DMS153 (cell line): ENCODE results near the gene STOM.
A peak's percentile ranks its signal among the peaks of the same experiment; 100 is the strongest.
"Not testable (repeated sequence)": the region's sequence is repeated elsewhere in the genome, so short reads cannot be mapped to it uniquely, and the experiment has no call there.

Experiments
- DNase-seq: peaks from one replicate; lab custom pipeline; 2025; lab: John Stamatoyannopoulos, UW

STOM gene, protein sequence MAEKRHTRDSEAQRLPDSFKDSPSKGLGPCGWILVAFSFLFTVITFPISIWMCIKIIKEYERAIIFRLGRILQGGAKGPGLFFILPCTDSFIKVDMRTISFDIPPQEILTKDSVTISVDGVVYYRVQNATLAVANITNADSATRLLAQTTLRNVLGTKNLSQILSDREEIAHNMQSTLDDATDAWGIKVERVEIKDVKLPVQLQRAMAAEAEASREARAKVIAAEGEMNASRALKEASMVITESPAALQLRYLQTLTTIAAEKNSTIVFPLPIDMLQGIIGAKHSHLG

DNA sequence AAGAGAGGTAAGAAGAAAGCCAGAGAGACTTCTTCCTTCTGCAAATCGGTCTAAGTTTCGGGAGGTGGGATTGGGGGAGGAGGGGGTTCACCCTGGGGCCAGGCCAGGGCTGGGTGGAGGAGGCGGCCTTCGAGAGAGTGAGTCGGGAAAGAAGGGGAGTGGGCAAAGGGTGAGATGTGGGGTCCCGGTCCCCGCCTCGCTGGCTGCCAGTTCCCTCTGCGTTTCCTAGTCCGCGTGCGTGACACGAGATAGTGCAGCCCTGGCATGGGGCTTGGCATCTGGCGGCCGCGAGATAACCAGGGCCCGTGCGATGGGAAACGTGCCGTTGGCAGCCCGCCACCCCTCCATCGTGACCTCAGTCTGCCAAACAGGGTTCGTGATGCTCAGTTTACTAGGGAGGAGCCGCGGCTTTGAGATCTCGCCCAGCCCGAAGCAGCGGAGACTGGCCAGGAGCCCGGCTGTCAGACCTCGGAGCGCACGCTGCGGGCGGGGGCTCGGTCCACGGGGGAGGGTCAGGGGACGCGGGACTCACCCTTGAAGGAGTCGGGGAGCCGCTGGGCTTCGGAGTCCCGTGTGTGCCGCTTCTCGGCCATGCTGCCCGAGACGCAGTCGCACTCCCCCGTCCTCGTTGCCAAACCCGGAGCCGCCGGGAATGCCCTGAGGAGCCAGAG, at the start of gene STOM:
Gene STOM, minus strand, starts transcription at position 656 of the 671 bp plus-strand sequence. Its CDS starts 63 bp downstream, at position 593.
- DNase-seq = no peak

DNA sequence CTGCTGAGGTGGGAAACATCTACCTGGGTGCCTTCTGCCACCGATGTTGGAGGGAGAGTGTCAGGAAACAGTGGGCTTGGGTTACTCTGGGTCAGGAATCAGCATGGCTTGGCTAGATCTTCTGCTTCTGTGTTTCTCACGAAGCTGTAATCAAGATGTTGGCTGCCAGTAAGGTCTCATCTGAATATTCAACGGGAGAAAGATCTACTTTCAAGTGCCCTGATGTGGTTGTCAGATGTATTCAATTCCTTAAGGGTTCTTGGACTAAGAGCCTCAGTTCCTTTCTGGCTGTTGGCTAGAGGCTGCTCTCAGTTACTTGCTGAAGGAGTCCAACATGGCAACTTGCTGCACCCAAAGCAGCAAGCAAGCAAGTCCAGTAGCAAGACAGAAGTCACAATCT, 41.9 kb upstream of the STOM start:
- no peak for DNase-seq

DNA sequence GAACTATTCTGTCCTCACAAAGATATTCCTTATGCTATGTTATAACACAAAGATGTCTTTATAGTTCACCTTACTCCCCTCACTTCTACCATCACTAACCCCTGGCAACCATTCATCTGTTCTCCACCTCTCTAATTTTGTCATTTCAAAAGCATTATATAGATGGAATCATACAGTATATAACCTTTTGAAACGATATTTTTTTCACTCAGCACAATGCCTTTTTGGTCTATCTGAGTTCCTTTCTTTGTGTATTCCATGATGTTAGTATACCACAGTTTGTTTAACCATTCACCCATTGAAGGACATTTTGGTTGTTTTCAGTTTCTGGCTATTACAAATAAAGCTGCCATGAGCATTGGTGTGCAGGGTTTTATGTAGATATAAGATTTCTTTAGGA, 35.8 kb upstream of the STOM start:
- no peak for DNase-seq

DNA sequence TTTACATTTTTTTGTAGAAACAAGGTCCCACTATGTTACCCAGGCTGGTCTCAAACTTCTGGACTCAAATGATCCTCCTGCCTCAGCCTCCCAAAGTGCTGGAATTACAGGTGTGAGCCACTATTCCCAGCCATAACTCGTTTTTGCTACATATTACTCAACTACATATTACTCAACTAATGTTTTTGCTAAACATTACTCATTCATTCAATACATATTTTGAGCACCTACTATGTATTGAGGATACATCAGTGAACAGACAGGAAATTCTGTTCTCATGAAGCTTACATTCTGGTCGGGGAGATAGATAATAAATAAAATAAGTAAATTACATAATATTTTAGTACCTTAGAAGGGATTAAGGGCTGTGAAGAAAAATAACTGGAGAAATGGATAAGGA, 34.9 kb upstream of the STOM start:
- no peak for DNase-seq

DNA sequence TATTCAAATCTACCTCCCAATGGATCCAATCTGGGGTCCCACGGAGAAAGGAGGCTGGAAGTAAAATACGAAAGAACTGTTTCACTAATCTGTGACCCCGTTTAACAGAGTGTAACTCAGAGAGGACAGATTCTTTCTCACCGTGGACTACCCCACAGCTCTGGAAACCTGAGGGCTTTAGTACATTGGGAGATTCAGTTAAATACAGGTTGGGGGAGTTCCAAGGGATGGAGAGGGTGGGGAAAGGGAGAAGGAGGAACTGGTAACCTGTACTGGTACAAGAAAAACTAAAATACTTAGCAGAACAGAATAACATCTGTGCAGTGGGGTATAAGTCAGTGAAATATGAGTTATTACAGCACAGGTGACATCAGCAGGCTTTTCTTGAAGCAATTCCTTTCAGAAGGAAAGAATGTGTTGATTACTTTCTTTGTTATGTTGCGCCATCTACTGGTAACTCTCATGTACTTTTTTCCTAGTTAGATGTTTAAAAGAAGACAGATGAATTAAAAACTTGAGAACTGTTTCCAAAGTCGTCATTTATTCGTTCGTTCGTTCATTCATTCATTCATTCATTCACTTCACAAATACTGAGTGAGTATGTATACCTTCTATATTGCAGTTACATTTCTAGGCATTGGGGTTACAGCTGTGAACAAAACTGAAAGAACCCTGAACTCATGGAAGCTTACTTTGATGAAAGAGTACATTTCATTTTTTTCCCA, 30.0 kb upstream of the STOM start:
- DNase-seq = peak; percentile 40

DNA sequence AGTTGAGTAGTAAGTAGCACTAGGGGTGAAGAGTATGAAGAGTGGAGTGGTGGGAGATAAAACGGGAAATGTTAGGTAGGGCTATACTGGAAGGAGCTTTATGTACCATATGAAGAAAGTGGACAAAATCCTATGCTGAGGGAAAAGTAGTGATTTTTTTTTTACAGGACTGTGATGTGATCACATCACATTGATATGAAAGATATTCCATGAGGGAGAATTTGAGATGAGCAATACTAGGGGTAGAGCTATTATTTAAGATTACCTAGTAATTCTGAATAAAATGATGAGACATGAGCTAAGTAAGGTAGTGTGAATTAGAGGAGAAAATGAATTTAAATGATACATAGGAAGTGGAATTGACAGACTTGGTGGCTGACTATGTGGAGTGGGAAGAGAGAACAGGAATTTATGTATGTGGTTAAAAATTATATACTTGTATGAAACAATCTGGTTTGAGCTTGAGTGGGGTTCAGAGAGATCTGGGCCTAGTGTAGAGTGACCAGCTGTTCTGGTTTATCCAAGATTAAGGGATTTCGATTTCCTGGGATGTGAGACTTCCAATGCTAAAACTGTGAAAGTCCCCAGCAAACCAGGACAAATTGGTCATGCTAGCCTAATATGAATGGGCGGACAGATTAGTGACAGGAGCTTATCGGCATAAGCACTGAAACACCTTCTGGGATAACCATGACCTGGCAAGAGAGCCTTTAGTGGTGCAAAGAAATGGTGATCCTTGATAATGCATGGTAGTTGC, 29.3 kb upstream of the STOM start:
- DNase-seq = no peak

DNA sequence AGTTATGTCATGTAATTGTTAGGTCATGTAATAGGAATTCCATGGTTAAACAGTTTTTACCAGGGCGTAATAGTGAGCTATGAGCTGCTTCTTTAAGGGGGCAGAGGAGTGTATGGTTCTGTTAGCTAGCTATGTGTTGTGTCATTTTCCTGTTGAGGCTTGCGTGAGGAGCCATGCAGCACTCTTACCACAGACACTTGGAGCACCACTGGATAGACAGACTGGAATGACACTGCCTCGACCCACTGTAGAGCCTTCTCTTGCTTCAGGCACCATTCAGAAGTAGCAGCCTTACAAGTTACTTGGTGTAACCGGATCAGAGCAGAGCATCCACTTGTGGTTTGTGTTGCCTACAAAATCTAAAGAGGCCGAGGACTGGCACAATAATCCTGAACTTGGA, 28.3 kb upstream of the STOM start:
- no peak for DNase-seq

DNA sequence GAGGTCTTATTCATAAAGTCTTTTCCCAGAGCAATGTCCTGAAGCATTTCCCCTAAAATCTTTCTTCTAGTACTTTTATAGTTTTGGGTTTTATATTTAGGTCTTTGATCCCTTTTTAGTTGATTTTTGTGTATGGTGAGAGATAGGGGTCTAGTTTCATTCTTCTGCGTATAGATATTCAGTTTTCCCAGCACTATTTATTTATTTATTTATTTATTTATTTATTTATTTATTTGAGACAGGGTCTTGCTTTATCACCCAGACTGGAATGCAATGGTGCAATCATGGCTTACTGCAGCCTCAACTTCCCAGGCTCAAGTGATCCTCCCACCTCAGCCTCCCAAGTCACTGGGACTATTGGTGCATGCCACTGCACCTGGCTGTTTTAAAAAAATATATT, 27.2 kb upstream of the STOM start:
- not testable (repeated sequence) for DNase-seq

DNA sequence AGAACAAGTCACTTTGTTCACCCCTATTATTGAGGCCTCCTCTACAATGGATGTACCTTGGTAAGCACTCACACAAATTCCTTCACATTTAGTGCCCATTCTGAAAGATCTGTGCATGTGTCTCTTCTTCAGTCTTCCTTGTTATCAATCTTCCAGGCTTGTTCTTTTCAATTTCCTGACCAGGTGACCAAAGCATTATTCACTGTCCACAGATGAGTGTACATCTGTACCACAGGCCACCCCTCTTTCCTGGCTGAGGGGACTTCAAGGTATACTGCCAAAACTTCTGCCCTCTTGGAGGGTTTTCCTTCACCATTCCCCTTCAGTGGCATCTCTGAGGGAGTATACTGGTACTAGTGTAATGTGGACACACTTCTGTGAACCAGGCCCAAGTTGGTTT, 25.5 kb upstream of the STOM start:
- no peak for DNase-seq

DNA sequence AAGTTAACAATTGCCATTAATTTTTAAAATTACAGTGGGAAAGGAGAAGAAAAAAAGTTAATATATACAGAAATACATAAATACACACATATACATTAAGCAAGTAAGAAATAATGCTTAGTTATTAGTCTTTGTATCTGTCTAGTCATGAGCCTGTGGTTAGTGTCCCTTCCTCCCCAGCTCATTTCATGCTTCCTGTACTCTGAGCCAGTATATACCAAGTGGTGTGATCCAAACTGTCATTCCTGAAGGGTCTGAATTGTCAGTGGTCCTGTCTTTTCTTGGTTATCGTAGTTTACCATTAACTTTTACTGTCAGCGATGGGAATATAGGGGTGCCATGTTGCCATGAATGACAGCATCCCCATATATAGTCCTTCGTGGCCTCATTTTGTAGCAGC, 24.2 kb upstream of the STOM start:
- no peak for DNase-seq

DNA sequence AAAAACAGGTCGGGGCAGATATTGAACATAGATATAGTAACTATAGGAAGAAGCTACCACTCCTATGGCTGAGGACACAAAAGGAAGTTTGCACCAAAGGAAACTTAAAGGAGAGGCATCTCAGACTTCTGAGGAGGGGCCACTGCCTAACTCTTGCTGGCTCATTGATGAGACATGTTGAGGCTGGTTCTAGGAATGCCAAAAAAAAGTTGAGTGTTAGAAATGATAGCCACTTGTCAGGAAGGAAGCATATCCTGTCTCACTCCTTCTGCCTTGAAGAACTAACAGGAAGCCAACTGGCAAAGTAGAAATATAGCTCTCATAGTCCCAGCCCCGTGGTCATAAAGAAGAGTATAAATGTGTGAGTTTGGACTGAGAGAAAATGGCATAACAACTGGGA, 23.3 kb upstream of the STOM start:
- DNase-seq = no peak

DNA sequence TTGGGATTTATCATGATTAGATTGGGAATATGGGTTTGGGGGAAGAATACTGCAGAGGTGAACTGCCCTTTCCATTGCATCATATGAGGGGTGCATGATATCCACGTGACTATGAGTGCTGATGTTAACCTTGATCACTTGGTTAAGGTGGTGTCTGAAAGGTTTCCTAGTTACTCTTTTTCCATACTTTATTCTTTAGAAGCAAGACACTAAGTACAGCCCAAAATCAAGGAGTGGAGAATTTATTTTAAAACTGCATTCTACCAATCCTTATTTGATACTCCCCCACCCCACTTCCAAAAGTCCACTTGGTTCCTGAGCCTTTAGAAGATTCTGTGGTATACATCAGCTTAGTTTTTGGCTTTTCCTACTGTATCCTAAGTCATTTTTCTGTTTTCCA, 20.3 kb upstream of the STOM start:
- no peak for DNase-seq

DNA sequence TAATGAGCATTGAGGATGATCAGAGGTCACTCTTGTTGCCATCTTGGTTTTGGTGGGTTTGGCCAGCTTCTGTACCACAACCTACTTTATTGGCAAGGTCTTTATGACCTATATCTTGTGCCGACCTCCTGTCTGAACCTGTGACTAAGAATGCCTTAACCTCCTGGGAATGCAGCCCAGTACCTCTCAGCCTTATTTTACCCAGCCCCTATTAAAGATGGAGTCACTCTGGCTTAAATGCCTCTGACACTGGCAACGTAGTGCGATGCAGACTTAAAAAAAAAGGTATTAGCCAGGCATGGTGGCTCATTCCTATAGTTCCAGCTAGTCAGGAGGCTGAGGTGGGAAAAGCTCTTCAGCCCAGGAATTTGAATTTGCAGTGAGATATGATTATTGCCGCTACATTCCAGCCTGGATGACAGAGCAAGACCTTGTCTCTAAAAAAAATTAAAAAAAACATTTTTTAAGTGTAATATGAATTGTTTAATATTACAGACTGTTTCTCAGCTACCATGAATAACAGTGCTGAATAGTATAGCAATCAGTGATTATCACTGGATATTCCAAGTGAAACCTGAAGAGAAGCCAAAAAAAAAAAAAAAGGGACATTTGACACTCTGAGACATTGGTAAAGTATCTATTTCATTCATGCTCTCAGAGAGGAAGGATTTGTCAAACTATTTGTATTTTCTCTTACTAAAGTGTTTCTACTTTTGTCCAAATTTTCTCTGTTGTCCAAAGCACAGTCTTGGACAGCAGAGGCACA, 18.3 kb upstream of the STOM start:
- DNase-seq = no peak

DNA sequence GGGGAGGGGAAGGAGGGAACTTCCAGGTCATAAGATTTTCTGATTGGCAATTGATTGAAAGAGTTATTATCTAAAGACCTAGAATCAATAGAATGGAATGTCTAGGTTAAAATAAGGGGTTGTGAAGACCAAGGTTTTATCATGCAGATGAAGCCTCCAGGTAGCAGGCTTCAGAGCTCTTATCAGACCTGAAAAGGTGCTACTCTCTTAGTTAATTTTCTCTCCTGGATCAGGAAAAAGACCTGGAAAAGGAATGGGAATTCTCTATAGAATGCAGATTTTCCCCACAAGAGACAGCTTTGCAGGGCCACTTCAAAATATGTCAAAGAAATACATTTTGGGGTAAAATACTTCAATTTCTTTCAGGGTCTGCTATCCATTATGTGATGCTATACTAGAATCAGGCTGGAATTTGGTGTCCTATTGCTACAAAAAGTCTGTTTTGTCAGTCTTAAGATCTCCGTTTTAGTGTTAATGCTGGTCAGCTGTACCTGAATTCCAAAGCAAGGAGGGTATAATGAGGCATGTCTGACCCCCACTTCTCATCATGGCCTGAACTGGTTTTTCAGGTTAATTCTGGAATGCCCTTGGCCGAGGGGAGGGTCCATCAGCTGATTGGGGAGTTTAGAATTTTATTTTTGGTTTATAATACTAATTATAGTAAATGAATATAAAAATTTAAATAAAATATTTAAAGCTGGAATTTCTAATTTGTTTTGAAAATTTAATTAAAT, 16.6 kb upstream of the STOM start:
- no peak for DNase-seq

DNA sequence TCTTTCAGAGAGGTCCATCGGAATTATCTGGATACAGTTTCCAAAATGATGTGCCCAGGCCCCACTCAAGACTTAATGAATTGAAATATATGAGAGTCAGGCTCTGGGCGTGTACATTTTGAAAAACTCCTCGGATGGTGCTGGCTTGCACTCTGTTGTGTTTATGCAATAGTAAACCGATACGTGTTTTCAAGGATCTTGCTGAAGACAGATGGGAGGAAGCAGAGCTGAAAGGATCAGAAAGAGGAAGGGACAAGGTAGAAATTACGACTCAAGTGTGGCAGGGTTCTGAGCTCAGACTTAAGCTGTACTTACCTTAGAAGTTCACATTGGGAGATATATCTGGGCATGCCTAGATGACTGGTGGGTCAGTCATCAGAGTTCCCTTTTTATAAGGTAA, 13.7 kb upstream of the STOM start:
- DNase-seq = no peak

DNA sequence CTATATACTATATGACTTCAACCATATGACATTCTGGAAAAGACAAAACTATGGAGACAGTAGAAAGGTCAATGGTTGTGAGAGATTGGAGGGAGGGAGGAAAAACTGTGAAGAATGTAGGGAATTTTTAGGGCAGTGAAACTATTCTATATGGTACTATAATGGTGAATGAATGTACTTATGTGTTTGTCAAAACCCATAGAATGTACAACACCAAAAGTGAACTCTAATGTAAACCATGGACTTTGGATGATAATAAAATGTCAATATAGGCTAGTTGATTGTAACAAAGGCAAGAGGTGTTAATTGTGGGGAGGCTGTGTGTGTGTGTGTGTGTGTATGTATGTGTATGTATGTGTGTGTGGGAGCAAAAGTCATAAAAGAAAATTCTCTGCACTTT, 10.8 kb upstream of the STOM start:
- DNase-seq = no peak

DNA sequence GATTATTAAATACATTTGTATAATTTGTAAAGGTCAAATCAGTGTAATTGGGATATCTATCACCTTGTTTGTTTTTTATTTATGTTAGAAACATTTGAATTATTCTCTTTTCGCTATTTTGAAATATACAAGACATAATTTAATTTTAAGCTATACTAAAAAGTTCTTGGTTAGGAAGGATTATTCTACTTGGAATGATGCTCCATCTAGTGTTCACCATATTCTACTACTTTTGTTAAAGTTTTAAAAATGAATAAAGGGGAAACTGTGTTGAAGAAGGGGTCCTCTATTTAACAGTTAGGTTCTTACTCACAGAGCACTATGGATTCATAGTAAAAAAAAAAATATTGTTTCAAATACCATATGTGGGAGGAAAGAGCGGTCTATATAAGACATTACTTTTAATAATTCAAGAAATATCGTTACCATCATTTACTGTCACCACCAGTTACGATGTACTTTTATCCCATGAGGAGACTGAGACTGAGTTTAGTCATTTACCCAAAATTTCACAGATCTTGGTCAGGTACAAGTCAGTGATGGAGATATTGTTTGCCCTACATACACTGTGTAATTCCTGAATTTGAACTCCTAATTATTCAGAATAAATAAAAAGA, 6.3 kb upstream of the STOM start:
- no peak for DNase-seq

DNA sequence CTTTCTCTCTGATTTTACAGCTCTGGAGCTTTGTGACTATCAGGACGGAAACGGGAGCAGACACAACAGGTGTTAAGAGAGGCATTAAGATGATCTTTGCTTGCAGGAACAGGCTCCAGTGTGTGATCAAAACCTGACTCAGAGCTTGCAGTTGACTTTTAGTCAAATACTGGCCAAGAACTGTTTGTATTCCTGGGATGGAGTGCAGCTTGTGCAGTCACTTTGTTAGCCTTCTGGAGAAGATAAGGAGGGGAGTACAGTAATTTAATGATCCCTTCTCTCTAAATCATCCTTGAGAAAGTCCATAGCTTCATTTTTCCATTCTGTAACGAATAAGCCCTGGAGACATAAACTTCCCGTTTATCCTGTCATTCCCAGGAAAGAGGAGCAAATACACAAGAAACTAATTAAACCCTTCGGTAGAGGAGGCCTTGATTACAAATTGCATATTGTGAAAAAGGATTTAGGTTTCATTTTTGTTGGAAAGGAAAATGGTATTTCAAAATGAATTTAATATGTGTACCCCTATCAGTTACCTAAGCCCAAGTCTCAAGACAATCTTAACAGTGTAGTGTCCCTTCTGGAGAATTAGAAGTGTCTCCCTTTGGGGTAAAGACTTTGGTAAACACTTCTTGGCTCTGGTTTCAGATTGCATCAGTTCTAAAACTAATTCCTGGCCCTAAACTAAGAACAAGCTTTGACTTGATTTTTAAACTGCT, 3.1 kb upstream of the STOM start:
- DNase-seq = no peak

DNA sequence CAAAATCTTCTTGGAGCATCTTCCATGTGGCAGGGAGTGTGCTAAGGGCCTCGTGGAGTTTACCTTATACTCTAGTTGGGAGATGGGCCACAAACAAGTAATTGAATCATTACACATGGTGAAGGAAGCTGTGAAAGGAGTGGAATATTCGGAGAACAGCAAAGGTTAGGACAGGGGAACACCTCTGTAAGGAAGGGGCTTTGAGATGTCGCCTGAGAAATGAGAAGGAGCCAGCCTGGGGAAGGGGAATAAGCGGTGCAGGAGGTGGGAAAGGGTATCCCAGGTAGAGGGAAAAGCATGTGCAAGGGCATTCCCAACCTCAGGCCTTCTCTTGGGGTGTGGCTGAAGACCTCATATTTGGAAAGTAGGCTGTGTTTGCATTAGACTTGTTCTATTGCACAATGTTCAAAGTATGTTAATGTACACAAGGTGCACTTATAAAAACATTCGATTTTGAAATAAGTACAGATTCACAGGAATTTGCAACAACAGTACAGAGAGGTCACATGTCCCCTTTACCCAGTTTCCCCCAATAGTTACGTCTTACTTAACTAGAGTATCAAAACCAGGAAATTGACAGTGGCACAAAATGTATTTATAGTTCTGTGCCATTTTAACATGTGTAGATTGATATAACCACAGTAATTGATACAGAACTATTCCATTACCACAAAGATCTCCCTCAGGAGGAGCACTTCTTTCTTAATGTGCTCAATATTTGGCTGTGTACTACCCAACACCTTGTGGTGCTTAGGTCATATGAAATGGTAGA, 2.4 kb upstream of the STOM start:
- no peak for DNase-seq
